8988T (cell line): ENCODE measurements around the gene ANKDD1B.
"Not testable (repeated sequence)": the region's sequence is repeated elsewhere in the genome, so short reads cannot be mapped to it uniquely, and the experiment has no call there.

ENCODE experiments used
- DNase-seq: peaks from one replicate; pipeline ENCODE4 v3.0.0; 2011

Gene ANKDD1B

GRCh38 chr5:75662061-75662460 is 50.8 kb downstream of the ANKDD1B start:
- no peak for DNase-seq

DNA sequence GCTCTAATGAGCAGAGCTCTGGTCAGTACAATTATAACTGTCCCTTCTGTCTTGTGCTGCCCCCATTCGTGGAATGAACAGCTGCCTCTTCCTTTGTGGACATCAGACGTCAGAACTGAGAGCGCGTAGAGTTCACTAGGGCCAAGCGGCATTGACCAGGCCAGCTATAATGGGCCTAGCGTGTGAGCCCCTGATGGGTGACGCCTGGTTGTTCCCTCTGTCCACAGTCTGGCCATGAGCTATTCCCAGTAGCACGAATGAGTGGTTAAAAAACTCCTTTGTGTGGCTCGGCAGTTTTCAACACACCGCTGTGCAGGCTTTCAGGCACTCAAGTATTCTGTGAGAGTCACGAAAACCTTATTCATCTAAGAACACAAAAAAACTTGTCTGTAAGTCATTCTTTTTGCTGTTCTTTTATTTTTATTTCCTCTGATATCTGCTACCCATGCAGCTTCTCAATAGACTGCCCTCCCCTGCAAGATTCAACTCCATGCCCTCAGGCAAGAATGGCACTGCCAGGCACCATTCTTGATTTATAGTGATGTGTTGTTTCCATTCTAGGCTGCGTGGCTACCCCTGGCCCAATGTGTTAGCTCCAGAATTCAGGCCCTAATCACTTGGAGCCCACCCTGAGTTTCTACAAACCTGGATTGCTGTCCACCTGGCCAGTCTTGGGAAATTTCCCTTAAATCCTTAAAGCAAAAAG is 52.5 kb downstream of the ANKDD1B start:
- no peak for DNase-seq

DNA sequence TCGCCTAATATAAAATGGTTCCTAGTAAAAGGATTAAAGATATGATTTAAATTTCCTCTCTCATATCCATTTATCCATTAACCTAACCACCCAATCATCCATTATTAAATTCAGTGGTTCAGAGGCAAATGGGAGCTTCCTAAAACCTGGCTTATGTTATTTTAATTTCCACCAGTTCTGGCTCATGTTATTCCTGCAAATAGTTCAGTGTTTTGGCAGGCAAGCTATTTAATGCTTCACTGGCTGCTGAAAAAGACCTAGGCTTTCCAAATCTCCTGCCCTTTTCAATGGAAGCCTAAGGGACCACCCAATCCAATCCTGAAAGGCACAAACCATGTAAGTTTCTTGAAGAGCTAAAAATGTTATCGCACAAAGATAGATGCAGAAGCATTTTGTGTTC is 53.7 kb downstream of the ANKDD1B start:
- no peak for DNase-seq

GRCh38 chr5:75666801-75667200 is 55.5 kb downstream of the ANKDD1B start:
- DNase-seq: no peak

DNA sequence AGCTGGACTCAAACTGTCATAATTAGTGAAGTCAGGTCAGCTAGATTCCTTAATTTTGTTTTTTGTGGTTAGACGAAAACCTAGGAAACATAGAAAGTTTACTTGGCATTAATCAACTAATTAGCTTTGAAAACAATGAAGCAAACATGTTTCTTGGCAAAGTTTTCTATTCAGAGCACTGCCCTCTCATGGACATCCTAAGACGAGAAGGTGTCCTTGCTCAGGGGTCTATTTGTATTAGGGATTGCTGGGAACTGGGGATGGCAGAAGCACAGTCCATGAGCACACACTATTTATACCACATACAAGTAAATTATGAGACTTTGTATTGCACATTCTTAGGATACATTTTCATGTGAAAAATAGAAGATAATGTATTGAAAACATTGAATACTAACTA is 56.3 kb downstream of the ANKDD1B start:
- no peak for DNase-seq

DNA sequence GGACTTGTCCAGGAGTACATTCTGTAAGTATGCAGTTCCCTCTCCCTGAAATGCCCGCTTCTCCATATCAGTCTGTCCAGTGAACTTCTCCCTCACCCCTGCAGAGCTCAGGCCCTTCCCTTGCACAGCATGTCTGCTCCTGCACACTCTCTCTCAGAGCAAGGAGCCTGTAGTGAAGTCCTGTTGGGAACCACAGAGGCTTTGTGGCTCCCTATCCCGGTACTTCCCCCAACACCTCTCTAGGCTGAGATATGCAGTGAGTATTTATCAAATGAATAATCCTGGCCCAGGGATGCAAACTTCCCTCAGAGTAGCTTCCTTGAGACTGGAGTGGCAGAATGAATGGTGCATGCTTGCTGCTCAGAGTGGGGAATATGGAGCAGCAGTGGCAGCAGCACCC is 57.2 kb downstream of the ANKDD1B start:
- DNase-seq: no peak

DNA sequence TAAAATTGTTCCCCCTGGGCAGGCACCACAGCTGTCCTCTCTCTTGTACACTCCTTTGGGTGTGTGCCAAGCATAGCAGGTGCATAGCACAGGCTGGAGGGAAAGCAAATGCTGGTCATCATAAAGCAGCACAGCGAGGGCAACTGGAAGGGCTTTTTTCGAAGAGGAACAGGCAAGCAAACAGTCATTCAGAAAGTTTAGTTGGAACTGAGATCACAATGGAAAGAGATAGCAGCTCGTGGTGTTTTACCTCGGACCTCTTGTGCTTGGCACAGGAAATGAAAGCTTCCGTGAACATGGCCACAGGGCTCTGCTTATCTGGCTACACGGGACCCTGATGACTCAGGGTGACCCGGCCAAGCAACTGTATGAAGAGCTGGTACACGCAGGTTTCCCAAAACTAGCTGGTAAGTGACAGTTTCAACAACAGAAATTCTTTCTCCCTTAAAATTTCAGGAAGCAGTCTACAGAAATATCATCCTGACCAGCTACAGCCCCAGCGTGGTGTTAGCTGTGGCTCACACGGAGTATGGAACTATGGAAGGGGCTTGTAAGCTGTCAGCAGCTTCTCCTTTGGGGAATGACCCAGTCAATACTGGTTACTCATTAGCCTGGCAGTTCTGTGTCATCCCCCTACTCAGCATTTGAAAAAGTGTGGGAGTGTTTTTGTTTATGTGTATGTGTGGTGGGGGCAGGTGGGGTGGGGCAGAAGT is 57.9 kb downstream of the ANKDD1B start:
- no peak for DNase-seq

DNA sequence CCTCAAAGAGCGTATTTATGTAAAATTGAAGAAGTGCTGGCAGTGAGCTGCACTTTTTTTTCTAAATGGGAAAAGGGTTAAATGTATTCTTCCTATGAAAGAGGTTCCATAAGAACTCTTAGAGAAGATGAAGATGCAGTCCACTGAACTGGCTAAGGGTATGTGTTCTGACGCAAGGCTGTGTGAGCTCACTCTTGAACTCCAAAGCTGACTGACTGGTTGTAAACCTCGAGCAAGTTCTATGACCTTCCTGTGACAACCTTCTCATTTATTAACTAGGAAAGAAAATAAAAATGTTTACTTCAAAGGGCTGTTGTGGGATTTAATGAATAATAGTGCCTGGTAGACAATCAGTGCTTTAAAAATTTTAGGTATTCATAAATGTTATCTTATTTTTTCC is 59.3 kb downstream of the ANKDD1B start:
- no peak for DNase-seq

GRCh38 chr5:75671506-75671905 is 60.3 kb downstream of the ANKDD1B start:
- no peak for DNase-seq

- DNase-seq: no peak
Observed at GRCh38 chr5:75672616-75673015, 61.4 kb downstream of the ANKDD1B start.

- no peak for DNase-seq
Observed at GRCh38 chr5:75675783-75676182, 64.5 kb downstream of the ANKDD1B start.

- no peak for DNase-seq
Observed at GRCh38 chr5:75677607-75678006, 66.4 kb downstream of the ANKDD1B start.

- no peak for DNase-seq
Observed at GRCh38 chr5:75678155-75678554, 66.9 kb downstream of the ANKDD1B start.

DNA sequence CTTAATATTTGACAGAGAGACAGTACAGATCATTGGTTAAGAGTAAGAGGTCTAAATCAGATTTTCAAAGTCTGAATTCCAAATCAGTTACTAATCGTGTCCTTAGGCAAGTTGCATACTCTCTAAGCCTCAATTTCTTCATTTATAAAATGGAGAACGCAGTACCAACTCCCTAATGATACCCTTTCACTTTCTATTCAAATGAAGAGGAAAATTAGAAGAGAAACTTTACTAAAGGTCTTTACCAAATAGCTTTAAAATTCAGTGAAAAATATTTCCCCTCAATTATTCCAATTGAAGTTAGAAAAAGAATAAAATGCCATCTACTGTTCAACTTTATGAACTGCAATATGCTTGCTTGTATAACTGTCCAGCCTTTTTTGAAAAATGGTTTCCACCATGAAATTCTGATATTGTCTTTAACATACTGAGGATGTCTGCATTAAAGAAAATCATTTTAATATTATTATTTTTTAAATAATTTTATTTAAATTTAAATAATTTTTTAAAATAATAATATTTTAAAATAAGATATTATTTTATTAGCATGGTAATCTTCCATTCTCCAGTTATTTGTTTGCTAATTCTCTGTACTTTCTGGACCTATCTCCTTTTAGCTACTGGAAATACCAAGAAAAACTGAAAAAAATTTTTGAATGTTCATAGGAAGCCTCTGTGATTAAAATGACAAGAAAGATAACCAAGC is 70.0 kb downstream of the ANKDD1B start:
- DNase-seq: no peak

- no peak for DNase-seq
Observed at GRCh38 chr5:75685141-75685540, 73.9 kb downstream of the ANKDD1B start.

DNA sequence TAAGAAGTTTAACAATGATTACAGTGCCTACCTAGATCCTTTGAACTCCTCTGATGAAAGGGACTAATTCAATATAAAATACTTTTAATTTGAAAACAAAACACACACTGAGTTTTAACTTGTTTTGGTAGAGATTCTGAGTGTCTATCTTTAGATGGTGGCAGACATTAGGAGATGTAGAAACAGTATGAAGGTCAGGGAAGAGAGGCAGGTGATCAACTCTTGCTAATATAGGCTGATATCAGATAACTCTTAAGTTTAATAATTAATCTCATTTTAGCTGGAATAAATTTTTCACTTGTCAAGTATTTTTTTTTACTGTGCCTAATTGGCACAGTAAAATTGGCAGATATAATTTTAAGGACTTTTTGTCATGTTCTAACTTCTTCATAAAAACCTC is 75.2 kb downstream of the ANKDD1B start:
- no peak for DNase-seq

GRCh38 chr5:75690669-75691068 is 79.4 kb downstream of the ANKDD1B start:
- no peak for DNase-seq

DNA sequence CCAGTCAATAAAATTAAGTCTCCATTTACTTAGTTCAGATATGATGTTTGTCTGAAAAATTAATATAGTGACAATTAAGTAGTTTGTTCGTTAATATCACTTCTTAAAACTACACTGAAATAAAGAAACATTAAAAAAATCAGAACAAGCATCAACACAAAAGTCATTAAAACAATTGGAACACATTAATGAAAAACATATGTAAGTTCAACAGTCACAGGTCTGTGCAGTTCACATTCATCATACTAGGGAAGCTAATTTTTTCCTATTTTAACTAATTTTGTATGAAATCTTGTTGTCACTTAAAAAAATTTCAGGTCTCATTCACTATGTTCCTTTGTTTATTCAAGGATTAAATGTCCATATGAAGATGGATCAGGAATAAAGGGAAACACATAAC is 83.5 kb downstream of the ANKDD1B start:
- no peak for DNase-seq

GRCh38 chr5:75695472-75696351 is 84.5 kb downstream of the ANKDD1B start:
- not testable (repeated sequence) for DNase-seq

DNA sequence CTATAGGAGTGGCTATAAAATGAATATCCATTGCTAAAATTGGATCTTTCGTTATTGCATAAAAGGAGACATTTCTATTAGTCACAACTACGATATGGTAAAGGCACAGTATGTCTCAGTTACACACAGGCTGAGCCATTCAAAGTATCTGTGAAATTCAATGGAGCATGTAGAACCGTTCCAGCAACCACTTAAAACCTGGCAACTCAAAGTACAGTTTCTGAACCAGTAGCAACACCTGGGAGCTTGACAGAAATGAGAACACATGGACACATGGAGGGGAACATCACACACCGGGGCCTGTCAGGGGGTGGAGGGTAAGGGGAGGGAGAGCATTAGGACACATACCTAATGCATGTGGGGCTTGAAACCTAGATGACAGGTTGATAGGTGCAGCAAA is 90.6 kb downstream of the ANKDD1B start:
- no peak for DNase-seq

GRCh38 chr5:75706016-75706415 is 94.8 kb downstream of the ANKDD1B start:
- DNase-seq: no peak

DNA sequence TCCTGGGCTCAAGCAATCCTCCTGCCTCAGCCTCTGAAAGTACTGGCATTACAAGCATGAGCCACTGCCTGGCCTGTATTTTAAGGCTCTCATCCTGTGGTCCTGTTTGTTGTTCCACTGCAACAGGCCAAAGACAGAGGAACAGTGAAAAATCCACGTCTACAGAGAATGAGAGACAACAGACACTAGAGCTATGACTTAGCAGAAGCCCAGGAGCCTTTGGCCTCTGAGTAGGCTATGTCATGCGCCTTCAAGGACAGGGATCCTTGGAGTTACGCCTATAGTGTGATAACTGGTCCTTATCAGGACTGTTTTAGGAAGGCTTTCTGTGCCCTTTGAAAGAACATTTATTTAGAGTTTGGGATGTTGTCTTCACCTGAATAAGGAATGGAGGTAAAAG is 95.5 kb downstream of the ANKDD1B start:
- DNase-seq: no peak

GRCh38 chr5:75707911-75708509 is 96.8 kb downstream of the ANKDD1B start:
- no peak for DNase-seq
